Measurements from ENCODE around the gene RTL1. TPM values are rescaled to one million over a fixed set of nuclear protein-coding genes. Genes with fewer than 3 reads are reported as not detected.

RTL1 gene
- total and polyA plus RNA-seq, 2 of the 8 experiments (the other 6 are each of a cell fraction or from before 2014, with no cell fraction given): not detected

GRCh38 chr14:100836941-100837804 lies 66.3 kb downstream of the RTL1 start (continued):
- TF ChIP-seq SP4 (IDR thresholded peaks at IDR 0.05; ENCODE audit: low read length) (no peak), TBP (IDR thresholded peaks at IDR 0.05; ENCODE audit: low read depth, low read length) (no peak), CHD1 (IDR thresholded peaks at IDR 0.05; ENCODE audit: low read depth, low read length) (no peak), YY1 (IDR thresholded peaks at IDR 0.05; ENCODE audit: low read depth, low read length) (no peak)

Data from H1 (cell line).